ENCODE measurements around the gene MRPL19.
"Not testable (repeated sequence)": the region's sequence is repeated elsewhere in the genome, so short reads cannot be mapped to it uniquely, and the experiment has no call there.

Gene MRPL19

GRCh38 chr2:75710577-75711253 is 64.1 kb downstream of the MRPL19 start, which contains the start of gene GCFC2:
GCFC2 (minus strand) TSS chr2:75710915; CDS start chr2:75710855, 60 bp downstream.
- H3K4me3 ChIP-seq (replicated peaks in 1 of 2; ENCODE audit: low read depth in 2 of 2, low read length in 2 of 2): peak within 1 kb of the TSS; percentile 70 to 71
- DNase-seq (ENCODE audit: low read depth in 2 of 2): peak; percentile 87 to 90
- TF ChIP-seq, protein P1, sequence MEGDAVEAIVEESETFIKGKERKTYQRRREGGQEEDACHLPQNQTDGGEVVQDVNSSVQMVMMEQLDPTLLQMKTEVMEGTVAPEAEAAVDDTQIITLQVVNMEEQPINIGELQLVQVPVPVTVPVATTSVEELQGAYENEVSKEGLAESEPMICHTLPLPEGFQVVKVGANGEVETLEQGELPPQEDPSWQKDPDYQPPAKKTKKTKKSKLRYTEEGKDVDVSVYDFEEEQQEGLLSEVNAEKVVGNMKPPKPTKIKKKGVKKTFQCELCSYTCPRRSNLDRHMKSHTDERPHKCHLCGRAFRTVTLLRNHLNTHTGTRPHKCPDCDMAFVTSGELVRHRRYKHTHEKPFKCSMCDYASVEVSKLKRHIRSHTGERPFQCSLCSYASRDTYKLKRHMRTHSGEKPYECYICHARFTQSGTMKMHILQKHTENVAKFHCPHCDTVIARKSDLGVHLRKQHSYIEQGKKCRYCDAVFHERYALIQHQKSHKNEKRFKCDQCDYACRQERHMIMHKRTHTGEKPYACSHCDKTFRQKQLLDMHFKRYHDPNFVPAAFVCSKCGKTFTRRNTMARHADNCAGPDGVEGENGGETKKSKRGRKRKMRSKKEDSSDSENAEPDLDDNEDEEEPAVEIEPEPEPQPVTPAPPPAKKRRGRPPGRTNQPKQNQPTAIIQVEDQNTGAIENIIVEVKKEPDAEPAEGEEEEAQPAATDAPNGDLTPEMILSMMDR (IDR thresholded peaks at IDR 0.05; ENCODE audit: low read depth, low read length): peak; percentile 25

DNA sequence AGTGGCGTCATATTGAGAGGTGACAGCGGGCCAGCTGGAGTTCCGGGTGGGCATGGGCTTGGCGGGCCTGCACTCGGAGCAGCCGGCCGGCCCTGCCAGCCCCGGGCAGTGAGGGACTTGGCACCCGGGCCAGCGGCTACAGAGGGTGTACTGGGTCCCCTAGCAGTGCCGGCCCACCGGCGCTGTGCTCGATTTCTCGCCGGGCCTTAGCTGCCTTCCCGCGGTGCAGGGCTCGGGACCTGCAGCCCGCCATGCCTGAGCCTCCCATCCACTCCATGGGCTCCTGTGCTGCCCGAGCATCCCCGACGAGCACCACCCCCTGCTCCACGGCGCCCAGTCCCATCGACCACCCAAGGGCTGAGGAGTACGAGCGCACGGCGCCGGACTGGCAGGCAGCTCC is 65.0 kb downstream of the MRPL19 start:
- H3K4me3 ChIP-seq (replicated peaks in 1 of 2; ENCODE audit: low read depth in 2 of 2, low read length in 2 of 2): not testable (repeated sequence)

DNA sequence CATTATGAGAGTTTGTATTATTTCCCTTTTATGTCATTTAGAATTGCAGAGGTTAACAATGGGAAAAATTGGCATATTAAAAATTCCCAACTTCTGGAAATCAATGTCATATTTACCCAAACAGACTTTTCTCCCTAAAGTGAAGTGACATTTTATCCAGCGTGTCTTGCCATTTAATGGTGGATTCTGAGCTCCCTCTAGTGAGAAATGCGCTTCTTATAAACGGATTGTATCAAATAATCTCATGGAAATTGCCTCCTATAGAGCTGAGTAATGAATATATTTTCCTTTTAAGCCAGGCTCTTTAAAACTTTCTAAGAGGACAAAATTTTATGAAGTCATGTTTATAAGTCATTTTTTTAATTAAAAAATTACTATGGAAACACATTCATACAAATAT is 69.8 kb downstream of the MRPL19 start:
- H3K4me3 ChIP-seq (replicated peaks in 1 of 2; ENCODE audit: low read depth in 2 of 2, low read length in 2 of 2): no peak overlapping the region
- DNase-seq (ENCODE audit: low read depth in 2 of 2): peak; percentile 29 to 38
- TF ChIP-seq, protein P1 (IDR thresholded peaks at IDR 0.05; ENCODE audit: low read depth, low read length): no peak

More for the DNA sequence above, 65.0 kb downstream of the MRPL19 start:
- DNase-seq (ENCODE audit: low read depth in 2 of 2): not testable (repeated sequence)

DNA sequence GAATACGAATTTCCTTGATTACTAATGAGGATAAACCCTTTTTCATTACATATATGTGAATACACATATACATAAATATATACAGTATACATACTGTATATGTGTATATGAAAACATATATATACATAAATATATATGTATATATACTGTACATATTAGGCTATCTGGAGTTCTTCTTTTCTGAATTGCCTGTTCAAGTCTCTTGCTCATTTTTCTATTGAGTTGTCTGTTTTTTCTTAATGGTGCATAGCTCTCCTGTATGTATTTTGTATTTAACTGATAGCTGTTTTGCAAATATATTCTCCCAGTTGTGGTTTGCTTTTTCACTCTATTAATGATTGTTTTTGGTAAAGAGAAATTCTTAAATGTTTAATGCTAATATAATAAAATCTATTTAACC is 73.0 kb downstream of the MRPL19 start:
- DNase-seq (ENCODE audit: low read depth in 2 of 2): no peak
- no peak overlapping the region for H3K4me3 ChIP-seq (replicated peaks in 1 of 2; ENCODE audit: low read depth in 2 of 2, low read length in 2 of 2)
- TF ChIP-seq, protein P1 (IDR thresholded peaks at IDR 0.05; ENCODE audit: low read depth, low read length): no peak

DNA sequence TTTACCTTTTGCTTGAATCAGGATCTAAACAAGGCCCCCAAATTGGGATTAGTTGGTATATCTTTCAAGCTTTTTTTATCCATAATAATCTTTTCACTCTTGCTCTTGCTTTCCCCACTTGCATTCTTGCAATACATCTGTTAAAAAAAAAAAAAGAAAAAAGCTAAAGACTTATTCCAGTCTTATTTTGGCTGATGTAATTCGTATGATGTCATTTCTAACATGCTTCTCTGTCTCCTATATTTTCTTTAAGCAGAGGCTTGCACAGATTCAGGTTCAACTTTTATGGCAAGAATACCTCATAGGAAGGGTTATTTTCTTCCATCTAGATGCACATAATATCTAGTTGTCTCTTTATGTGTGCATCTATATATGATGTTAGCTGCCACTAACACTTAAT is 73.9 kb downstream of the MRPL19 start:
- DNase-seq (ENCODE audit: low read depth in 2 of 2): no peak
- no peak overlapping the region for H3K4me3 ChIP-seq (replicated peaks in 1 of 2; ENCODE audit: low read depth in 2 of 2, low read length in 2 of 2)
- TF ChIP-seq, protein P1 (IDR thresholded peaks at IDR 0.05; ENCODE audit: low read depth, low read length): no peak

GRCh38 chr2:75722687-75723086 is 76.1 kb downstream of the MRPL19 start:
- DNase-seq (ENCODE audit: low read depth in 2 of 2): no peak
- H3K4me3 ChIP-seq (replicated peaks in 1 of 2; ENCODE audit: low read depth in 2 of 2, low read length in 2 of 2): no peak overlapping the region
- TF ChIP-seq, protein P1 (IDR thresholded peaks at IDR 0.05; ENCODE audit: low read depth, low read length): no peak

GRCh38 chr2:75728614-75729419 is 82.2 kb downstream of the MRPL19 start:
- no peak overlapping the region for H3K4me3 ChIP-seq (replicated peaks in 1 of 2; ENCODE audit: low read depth in 2 of 2, low read length in 2 of 2)
- peak in 1 of 2 donors; percentile 23 for DNase-seq (ENCODE audit: low read depth in 2 of 2)
- TF ChIP-seq, protein P1 (IDR thresholded peaks at IDR 0.05; ENCODE audit: low read depth, low read length): no peak

Measured in cardiac fibroblast (primary cell).